Cardiac muscle cell (in vitro differentiated cells and primary cell): ENCODE results near the gene FBXW5. TPM values are rescaled to one million over a fixed set of nuclear protein-coding genes. Genes with fewer than 3 reads are reported as not detected.
A peak's percentile ranks its signal among the peaks of the same experiment; 100 is the strongest.

Source experiments
- DNase-seq, 2 donors: peaks; one replicate each; pipeline versions ENCODE4 v3.0.0 to v3.0.0-alpha.2; 2010 to 2017; ENCODE audit warnings: low read depth in 1 of 2, low spot score in 1 of 2
- H3K27ac ChIP-seq: fragments of 200-600 bp; sonication (generic); 2 replicates; pipeline ENCODE4 v1.5.1; 2016
- H3K27me3 ChIP-seq: fragments of 200-600 bp; sonication (generic); 2 replicates; pipeline ENCODE4 v1.6.0; 2016; ENCODE audit warnings: control low read depth
- H3K36me3 ChIP-seq: fragments of 200-600 bp; sonication (generic); 2 replicates; pipeline ENCODE4 v1.5.1; 2016; ENCODE audit warnings: control low read depth
- H3K4me1 ChIP-seq: fragments of 200-600 bp; sonication (generic); 2 replicates; pipeline ENCODE4 v1.8.1; 2017; ENCODE audit warnings: low read depth, mild to moderate bottlenecking, mixed run types
- H3K4me3 ChIP-seq: fragments of 200-600 bp; sonication (generic); 2 replicates; pipeline ENCODE4 v1.5.1; 2016; ENCODE audit warnings: mild to moderate bottlenecking
- H3K9me3 ChIP-seq: fragments of 200-600 bp; sonication (generic); 2 replicates; pipeline ENCODE4 v1.5.1; 2017; ENCODE audit warnings: low read depth, mild to moderate bottlenecking, control low read depth
- CTCF ChIP-seq: IDR thresholded peaks from 2 replicates; pipeline ENCODE4 v1.5.1; 2012; ENCODE audit warnings: low read depth, mild to moderate bottlenecking, low read length
- polyA plus RNA-seq: library from polyadenylated mRNA; unstranded; fragments of >200 nt; fragmentation: Nextera tagmentation; extraction: Ambion mirVana; gene quantifications from 2 replicates; pipeline ENCODE4 v1.2.1, GENCODE V29; 2016
- total RNA-seq: library from RNA; depleted of rRNA; stranded (reverse); fragments of >200 nt; gene quantifications from 2 replicates; pipeline ENCODE4 v1.2.3, GENCODE V29; 2016

Gene FBXW5
- total and polyA plus RNA-seq, 2 experiments from 2014 or later, result 119 to 188 TPM

GRCh38 chr9:136962163-136962562 is 17.6 kb upstream of the FBXW5 start:
- H3K4me3 ChIP-seq, result no peak overlapping the region
- no peak for DNase-seq
- peaks cover 4% of the 10 kb centered on the region for H3K4me1 ChIP-seq
- H3K9me3 ChIP-seq, result no peaks in the 10 kb centered on the region
- H3K36me3 ChIP-seq, result no peaks in the 10 kb centered on the region
- no peaks in the 10 kb centered on the region for H3K27me3 ChIP-seq
- H3K27ac ChIP-seq, result no peak overlapping the region
- no peak for TF ChIP-seq CTCF

GRCh38 chr9:136961279-136962065 is 16.9 kb upstream of the FBXW5 start:
- no peak overlapping the region for H3K4me3 ChIP-seq
- peak in 1 of 2 donors; percentile 26 for DNase-seq
- no peaks in the 10 kb centered on the region for H3K36me3 ChIP-seq
- H3K9me3 ChIP-seq, result no peaks in the 10 kb centered on the region
- H3K27ac ChIP-seq, result no peak overlapping the region
- no peaks in the 10 kb centered on the region for H3K27me3 ChIP-seq
- no peak for TF ChIP-seq CTCF
- H3K4me1 ChIP-seq, result peaks cover 4% of the 10 kb centered on the region

- no peak for DNase-seq
- Histone ChIP-seq H3K27ac (no peak overlapping the region), H3K36me3 (no peaks in the 10 kb centered on the region), H3K4me1 (no peaks in the 10 kb centered on the region), H3K9me3 (no peaks in the 10 kb centered on the region), H3K4me3 (no peak overlapping the region), H3K27me3 (no peaks in the 10 kb centered on the region)
- no peak for TF ChIP-seq CTCF
Measured at GRCh38 chr9:136960938-136961275, 16.4 kb upstream of the FBXW5 start.

GRCh38 chr9:136960212-136960937 is 15.8 kb upstream of the FBXW5 start:
- Histone ChIP-seq H3K4me1 (no peaks in the 10 kb centered on the region), H3K27me3 (no peaks in the 10 kb centered on the region), H3K27ac (no peak overlapping the region), H3K36me3 (no peaks in the 10 kb centered on the region), H3K9me3 (no peaks in the 10 kb centered on the region), H3K4me3 (no peak overlapping the region)
- no peak for TF ChIP-seq CTCF
- DNase-seq, result no peak

- H3K27ac ChIP-seq, result no peak overlapping the region
- no peaks in the 10 kb centered on the region for H3K27me3 ChIP-seq
- no peak for TF ChIP-seq CTCF
- DNase-seq, result no peak
- no peak overlapping the region for H3K4me3 ChIP-seq
- no peaks in the 10 kb centered on the region for H3K36me3 ChIP-seq
- H3K4me1 ChIP-seq, result no peaks in the 10 kb centered on the region
- H3K9me3 ChIP-seq, result no peaks in the 10 kb centered on the region
Measured at GRCh38 chr9:136958898-136959850, 14.6 kb upstream of the FBXW5 start.
